ENCODE data around the gene TMEM255B. TPM values are rescaled to one million over a fixed set of nuclear protein-coding genes. Genes with fewer than 3 reads are reported as not detected.

TMEM255B gene
- total and polyA plus RNA-seq, 9 of the 15 experiments (the other 6 are each of a cell fraction or from before 2014, with no cell fraction given): 0.01 to 0.75 (median 0.23) TPM

DNA sequence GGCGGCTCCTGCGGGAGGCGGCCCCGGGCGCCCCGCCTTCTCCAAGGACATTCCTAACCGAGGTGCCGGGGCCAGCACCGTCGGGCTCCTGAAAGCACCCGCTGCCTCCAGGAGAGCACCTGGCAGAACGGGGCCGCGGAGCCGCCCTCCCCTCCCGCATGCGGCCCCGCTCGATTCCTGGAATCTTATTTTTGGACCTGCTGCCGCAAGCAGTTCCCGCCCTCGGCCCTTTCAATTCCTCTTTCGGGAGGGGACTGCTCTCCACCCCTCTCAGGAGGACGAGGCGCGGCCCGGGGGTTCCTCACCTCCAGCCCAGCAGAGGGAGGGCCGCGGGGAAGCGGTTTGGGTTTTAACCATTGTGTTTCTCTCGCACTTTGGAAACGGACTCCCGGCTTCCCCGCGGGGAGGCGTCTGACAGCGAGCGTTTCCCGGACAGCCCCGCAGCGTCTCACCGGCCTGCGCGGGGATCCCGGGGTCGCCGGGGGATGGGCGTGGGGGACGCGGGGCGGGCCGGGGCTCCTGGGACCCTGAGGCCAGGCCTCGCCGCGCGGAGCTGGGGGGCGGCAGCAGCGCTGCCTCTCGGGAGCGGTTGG is 104.0 kb downstream of the TMEM255B start:
- no TSS peak for BruUV-seq (replicated peaks)
- intact Hi-C loops (cut with micrococcal nuclease): no loop called here
- H3K9me1 ChIP-seq (ENCODE audit: control insufficient read depth, insufficient read depth, low read length): no peaks in the 10 kb centered on the region
- peak overlapping the region; percentile 63 for H3K4me2 ChIP-seq (ENCODE audit: insufficient read depth, low read length)
- peak overlapping the region; percentile 38 to 88; a peak in 3 of 4 replicates for H3K9ac ChIP-seq (ENCODE audit: insufficient read depth in 1 of 2, low read depth in 2 of 2, low read length in 2 of 2)
- 6% methylated on average over 11 of the region's 60 CpGs for WGBS (ENCODE audit: insufficient coverage, low coverage, missing lambda C conversion rate)
- peaks cover 23% of the 10 kb centered on the region; the same call in 2 of the 3 replicates for H3K79me2 ChIP-seq (ENCODE audit: control insufficient read depth, insufficient read depth, low read length)
- peaks cover 20 to 49% of the 10 kb centered on the region in 2 experiments; a peak in 4 of 5 replicates for H3K4me1 ChIP-seq (replicated peaks in 1 of 2; ENCODE audit: control insufficient read depth in 2 of 2, insufficient read depth in 2 of 2, low read length in 2 of 2)
- FAIRE-seq (no peak), DNase-seq (ENCODE audit: extremely low read depth in 1 of 4, low spot score in 3 of 4) (peak; percentile 51 to 59 (median 55)), ATAC-seq (peak; percentile 79)
- no peaks in the 10 kb centered on the region; a peak in 1 of 5 replicates for H3K27me3 ChIP-seq (ENCODE audit: control insufficient read depth in 2 of 2, insufficient read depth in 2 of 2, low read length in 2 of 2)
- H2AFZ ChIP-seq (ENCODE audit: low read depth, low read length): peak overlapping the region; percentile 76
- in situ Hi-C loops (cut with MboI): no loop called here
- ChIA-PET POLR2A (interaction anchor here (1.2 kb wide), 1 partner anchor 9 kb away, joined by 5 read pairs; no protein-coding TSS in a partner anchor), CTCF (ENCODE audit: low intra/inter-chr PET ratio) (no interaction called here)
- peak overlapping the region; percentile 56 for H3K4me3 ChIP-seq
- peaks cover 2% of the 10 kb centered on the region; the same call in 1 of the 3 replicates for H3K36me3 ChIP-seq (ENCODE audit: control insufficient read depth, insufficient read depth, low read length)
- peaks cover 2% of the 10 kb centered on the region for H3K9me3 ChIP-seq (replicated peaks; ENCODE audit: control insufficient read depth, insufficient read depth, low read depth, low read length)
- no peaks in the 10 kb centered on the region for H4K20me1 ChIP-seq (replicated peaks; ENCODE audit: control insufficient read depth, insufficient read depth, low read length)
- H3K27ac ChIP-seq (ENCODE audit: extremely low read depth, low read depth, low read length): no peak overlapping the region
- no peak for TF ChIP-seq SRSF1 (IDR thresholded peaks at IDR 0.05; ENCODE audit: low read depth, low read length)
- no peak for TF ChIP-seq NCOR1 (IDR thresholded peaks at IDR 0.05)
- TF ChIP-seq FUS (optimal IDR thresholded peaks at IDR 0.05; ENCODE audit: low read depth, low read length): no peak
- TF ChIP-seq, protein P1, sequence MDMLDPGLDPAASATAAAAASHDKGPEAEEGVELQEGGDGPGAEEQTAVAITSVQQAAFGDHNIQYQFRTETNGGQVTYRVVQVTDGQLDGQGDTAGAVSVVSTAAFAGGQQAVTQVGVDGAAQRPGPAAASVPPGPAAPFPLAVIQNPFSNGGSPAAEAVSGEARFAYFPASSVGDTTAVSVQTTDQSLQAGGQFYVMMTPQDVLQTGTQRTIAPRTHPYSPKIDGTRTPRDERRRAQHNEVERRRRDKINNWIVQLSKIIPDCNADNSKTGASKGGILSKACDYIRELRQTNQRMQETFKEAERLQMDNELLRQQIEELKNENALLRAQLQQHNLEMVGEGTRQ (CRISPR knock-in tag; IDR thresholded peaks at IDR 0.05): no peak
- no peak for TF ChIP-seq ILF3 (IDR thresholded peaks at IDR 0.05; ENCODE audit: borderline replicate concordance)
- TF ChIP-seq EWSR1 (IDR thresholded peaks at IDR 0.05; ENCODE audit: borderline replicate concordance, low read depth, partially characterized antibody): no peak
- no peak for TF ChIP-seq ZBTB9 (CRISPR knock-in tag; IDR thresholded peaks at IDR 0.05)
- no peak for TF ChIP-seq ZBTB49 (CRISPR knock-in tag; IDR thresholded peaks at IDR 0.05; ENCODE audit: borderline replicate concordance)
- TF ChIP-seq SIRT6 (IDR thresholded peaks at IDR 0.05; ENCODE audit: low read depth, low read length): no peak
- TF ChIP-seq, protein P2, sequence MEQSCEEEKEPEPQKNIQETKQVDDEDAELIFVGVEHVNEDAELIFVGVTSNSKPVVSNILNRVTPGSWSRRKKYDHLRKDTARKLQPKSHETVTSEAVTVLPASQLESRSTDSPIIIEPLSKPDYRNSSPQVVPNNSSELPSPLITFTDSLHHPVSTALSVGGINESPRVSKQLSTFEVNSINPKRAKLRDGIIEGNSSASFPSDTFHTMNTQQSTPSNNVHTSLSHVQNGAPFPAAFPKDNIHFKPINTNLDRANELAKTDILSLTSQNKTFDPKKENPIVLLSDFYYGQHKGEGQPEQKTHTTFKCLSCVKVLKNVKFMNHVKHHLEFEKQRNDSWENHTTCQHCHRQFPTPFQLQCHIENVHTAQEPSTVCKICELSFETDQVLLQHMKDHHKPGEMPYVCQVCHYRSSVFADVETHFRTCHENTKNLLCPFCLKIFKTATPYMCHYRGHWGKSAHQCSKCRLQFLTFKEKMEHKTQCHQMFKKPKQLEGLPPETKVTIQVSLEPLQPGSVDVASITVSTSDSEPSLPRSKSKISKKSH (CRISPR knock-in tag; IDR thresholded peaks at IDR 0.05): no peak
- TF ChIP-seq HMGN3 (IDR thresholded peaks at IDR 0.05; ENCODE audit: borderline replicate concordance, extremely low read depth, insufficient read length, low read depth, low read length): no peak
